ENCODE measurements around the gene RNF220. TPM values are rescaled to one million over a fixed set of nuclear protein-coding genes. Genes with fewer than 3 reads are reported as not detected.
A peak's percentile ranks its signal among the peaks of the same experiment; 100 is the strongest.

The RNF220 gene
- polyA plus RNA-seq, 1 of the 3 experiments (the other 2 are of a cell fraction), result 83.7 TPM

DNA sequence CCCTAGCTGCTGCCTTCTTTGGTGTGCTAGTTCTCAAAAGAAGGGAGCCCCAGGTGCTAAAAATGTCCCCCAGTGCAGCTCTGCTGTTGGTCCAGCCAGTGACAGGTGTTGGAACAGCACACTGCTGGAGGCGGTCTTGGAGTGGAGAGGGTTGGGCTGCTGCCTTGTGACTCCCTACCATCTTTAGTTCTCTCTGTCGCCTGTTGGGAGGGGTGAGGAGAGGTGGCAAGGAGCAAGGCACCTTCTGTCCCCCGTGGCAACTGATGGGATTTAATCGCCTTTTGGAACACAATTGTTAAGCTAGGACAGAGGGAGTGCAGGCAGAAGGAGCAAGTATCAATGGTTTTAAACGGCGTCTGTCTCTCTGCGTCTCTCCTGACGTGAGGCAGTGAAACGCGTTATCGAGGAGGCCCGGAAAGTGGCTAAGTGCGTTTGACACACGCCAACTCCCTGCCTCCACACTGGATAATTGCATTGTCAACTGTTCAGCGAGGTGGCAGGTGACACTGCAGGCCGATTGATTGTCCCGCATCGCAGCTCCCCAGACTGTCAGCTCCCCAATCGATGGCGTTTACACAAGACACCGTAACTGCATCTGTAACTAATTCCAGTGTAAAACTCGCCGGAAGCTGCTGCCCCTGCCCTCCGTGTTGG is 235.3 kb downstream of the RNF220 start:
- ChIA-PET CTCF (interaction anchor here (1.0 to 15.4 kb wide), 3 partner anchors 8 to 46 kb away, joined by 4 to 163 read pairs (median 6); no protein-coding TSS in a partner anchor), POLR2A (interaction anchor here (1.2 to 4.0 kb wide), 2 partner anchors 9 to 10 kb away, joined by 3 to 49 read pairs; no protein-coding TSS in a partner anchor)
- H3K4me1 ChIP-seq (ENCODE audit: control insufficient read depth in 1 of 2, insufficient read depth in 2 of 2, low read depth in 1 of 2, low read length in 1 of 2), result peaks cover 0 to 53% of the 10 kb centered on the region in 2 experiments; a peak in 1 of 4 replicates
- no peak overlapping the region for H3K4me2 ChIP-seq
- H3K9me3 ChIP-seq, result no peaks in the 10 kb centered on the region
- H3K79me2 ChIP-seq (ENCODE audit: insufficient read depth), result no peaks in the 10 kb centered on the region
- DNase-seq, result no peak
- no peak overlapping the region for H3K27ac ChIP-seq (ENCODE audit: low read depth in 2 of 2, low read length in 1 of 2)
- no peaks in the 10 kb centered on the region for H3F3A ChIP-seq (replicated peaks; ENCODE audit: insufficient read depth)
- H3K36me3 ChIP-seq (replicated peaks in 1 of 2; ENCODE audit: control insufficient read depth in 1 of 2, insufficient read depth in 2 of 2, low read length in 1 of 2), result peaks cover 13 to 87% of the 10 kb centered on the region in 2 experiments
- no peaks in the 10 kb centered on the region for H4K20me1 ChIP-seq (ENCODE audit: insufficient read depth)
- H3K9me2 ChIP-seq, result no peaks in the 10 kb centered on the region
- H3K4me3 ChIP-seq (ENCODE audit: low read depth in 2 of 2, low read length in 1 of 2), result no peak overlapping the region
- 95% methylated on average over 24 of the region's 24 CpGs for WGBS (ENCODE audit: low lambda C conversion rate)
- H2AFZ ChIP-seq (ENCODE audit: low read depth), result no peak overlapping the region
- TF ChIP-seq RXRA (IDR thresholded peaks at IDR 0.05; ENCODE audit: borderline replicate concordance, low read depth) (no peak), SIN3A (IDR thresholded peaks at IDR 0.05; ENCODE audit: borderline replicate concordance, low read depth, low read length) (no peak), FOXJ3 (CRISPR knock-in tag; IDR thresholded peaks at IDR 0.05) (no peak), YY1 (IDR thresholded peaks at IDR 0.05; ENCODE audit: low read depth) (no peak)
- TF ChIP-seq, protein P1, sequence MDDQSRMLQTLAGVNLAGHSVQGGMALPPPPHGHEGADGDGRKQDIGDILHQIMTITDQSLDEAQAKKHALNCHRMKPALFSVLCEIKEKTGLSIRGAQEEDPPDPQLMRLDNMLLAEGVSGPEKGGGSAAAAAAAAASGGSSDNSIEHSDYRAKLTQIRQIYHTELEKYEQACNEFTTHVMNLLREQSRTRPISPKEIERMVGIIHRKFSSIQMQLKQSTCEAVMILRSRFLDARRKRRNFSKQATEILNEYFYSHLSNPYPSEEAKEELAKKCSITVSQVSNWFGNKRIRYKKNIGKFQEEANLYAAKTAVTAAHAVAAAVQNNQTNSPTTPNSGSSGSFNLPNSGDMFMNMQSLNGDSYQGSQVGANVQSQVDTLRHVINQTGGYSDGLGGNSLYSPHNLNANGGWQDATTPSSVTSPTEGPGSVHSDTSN (IDR thresholded peaks at IDR 0.05), result no peak
- TF ChIP-seq, protein P2, sequence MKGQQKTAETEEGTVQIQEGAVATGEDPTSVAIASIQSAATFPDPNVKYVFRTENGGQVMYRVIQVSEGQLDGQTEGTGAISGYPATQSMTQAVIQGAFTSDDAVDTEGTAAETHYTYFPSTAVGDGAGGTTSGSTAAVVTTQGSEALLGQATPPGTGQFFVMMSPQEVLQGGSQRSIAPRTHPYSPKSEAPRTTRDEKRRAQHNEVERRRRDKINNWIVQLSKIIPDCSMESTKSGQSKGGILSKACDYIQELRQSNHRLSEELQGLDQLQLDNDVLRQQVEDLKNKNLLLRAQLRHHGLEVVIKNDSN (IDR thresholded peaks at IDR 0.05; ENCODE audit: borderline replicate concordance, low read depth), result no peak
- H3K9ac ChIP-seq, result no peak overlapping the region
- H3K27me3 ChIP-seq (ENCODE audit: insufficient read depth), result no peaks in the 10 kb centered on the region

DNA sequence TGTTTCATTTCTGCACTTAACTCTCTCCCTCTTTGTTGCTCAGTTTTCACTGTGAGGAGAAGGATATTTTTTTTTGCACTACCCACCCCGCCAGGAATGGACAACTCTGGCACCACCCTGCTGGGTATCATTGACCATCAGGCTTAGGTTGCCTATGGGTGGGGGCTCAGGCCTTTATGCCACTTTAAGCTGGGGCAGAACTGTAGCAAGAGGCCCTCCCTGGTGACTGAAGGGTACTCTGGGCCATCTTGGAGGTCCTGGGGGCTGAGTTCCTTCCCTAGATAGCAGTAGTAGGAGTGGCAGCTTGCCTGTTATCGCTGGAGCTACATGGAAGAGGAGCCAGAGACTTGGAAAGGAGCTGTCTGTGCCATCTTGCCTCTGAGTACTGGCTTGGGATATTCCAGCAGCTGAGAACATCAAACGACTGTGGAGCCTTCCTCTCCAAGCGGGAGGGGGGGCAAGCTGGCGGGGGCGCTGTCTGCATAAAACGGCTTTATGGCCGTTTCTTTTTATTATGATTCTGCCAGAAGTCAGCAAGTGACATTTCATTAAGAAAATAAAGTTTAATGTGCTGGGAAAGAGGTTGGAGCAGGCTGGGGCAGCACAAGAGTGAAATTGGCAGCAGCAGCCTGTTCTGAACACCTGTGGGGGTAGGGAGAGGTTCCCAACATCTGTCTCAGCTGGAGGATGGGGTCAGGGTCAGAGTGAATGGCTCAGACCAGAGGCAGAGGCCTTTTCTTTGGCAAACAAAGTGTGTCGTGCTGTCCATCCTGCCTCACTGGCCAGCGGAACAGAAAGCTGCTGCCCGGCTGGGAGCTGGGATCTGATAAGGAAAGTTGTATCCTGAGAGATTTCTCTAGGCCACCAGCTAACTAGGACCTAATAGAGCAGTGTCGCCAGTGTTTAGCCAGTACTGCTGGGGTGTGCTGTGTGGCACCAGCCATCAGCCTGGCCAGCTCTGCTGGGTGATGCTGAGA is 236.4 kb downstream of the RNF220 start:
- no peak overlapping the region for H3K9ac ChIP-seq
- H3K4me2 ChIP-seq, result no peak overlapping the region
- peak; percentile 59 for DNase-seq
- no peaks in the 10 kb centered on the region for H4K20me1 ChIP-seq (ENCODE audit: insufficient read depth)
- H3K27me3 ChIP-seq (ENCODE audit: insufficient read depth), result no peaks in the 10 kb centered on the region
- H3K9me2 ChIP-seq, result no peaks in the 10 kb centered on the region
- WGBS (ENCODE audit: low lambda C conversion rate), result 84% methylated on average over 11 of the region's 12 CpGs
- peaks cover 0 to 42% of the 10 kb centered on the region in 2 experiments; a peak in 1 of 4 replicates for H3K4me1 ChIP-seq (ENCODE audit: control insufficient read depth in 1 of 2, insufficient read depth in 2 of 2, low read depth in 1 of 2, low read length in 1 of 2)
- TF ChIP-seq FOSL2 (IDR thresholded peaks at IDR 0.05; ENCODE audit: borderline replicate concordance, low read depth) (no peak), POLR2AphosphoS5 (IDR thresholded peaks at IDR 0.05; ENCODE audit: low read depth, low read length) (no peak; the same call in 1 of the 2 replicates), EP300 (IDR thresholded peaks at IDR 0.05; ENCODE audit: borderline replicate concordance in 1 of 2, low read depth in 1 of 2, low read length in 1 of 2) (no peak)
- no peaks in the 10 kb centered on the region for H3K79me2 ChIP-seq (ENCODE audit: insufficient read depth)
- H3F3A ChIP-seq (replicated peaks; ENCODE audit: insufficient read depth), result no peaks in the 10 kb centered on the region
- ChIA-PET POLR2A (interaction anchor here (1.1 to 4.0 kb wide), 3 partner anchors 10 to 26 kb away, joined by 3 to 49 read pairs (median 7); no protein-coding TSS in a partner anchor), CTCF (interaction anchor here (0.9 to 15.4 kb wide), 9 partner anchors 9 to 636 kb away, joined by 3 to 163 read pairs (median 4); no protein-coding TSS in a partner anchor)
- peak overlapping the region in 1 of 2 experiments; percentile 14; a peak in 1 of 4 replicates for H3K27ac ChIP-seq (ENCODE audit: low read depth in 2 of 2, low read length in 1 of 2)
- H3K4me3 ChIP-seq (ENCODE audit: low read depth in 2 of 2, low read length in 1 of 2), result no peak overlapping the region
- H3K36me3 ChIP-seq (replicated peaks in 1 of 2; ENCODE audit: control insufficient read depth in 1 of 2, insufficient read depth in 2 of 2, low read length in 1 of 2), result peaks cover 13 to 85% of the 10 kb centered on the region in 2 experiments
- no peak overlapping the region for H2AFZ ChIP-seq (ENCODE audit: low read depth)
- H3K9me3 ChIP-seq, result no peaks in the 10 kb centered on the region

Data from SK-N-SH (cell line).